Panc1 (cell line): ENCODE results near the gene RALGAPB. TPM values are rescaled to one million over a fixed set of nuclear protein-coding genes. Genes with fewer than 3 reads are reported as not detected.

Source experiments
- ATAC-seq: fragments of 200-7000 bp; cut with Tn5 transposase; 2 replicates; pipeline ENCODE4 v1.9.1; 2020; ENCODE audit warnings: mild to moderate bottlenecking, moderate library complexity
- BruUV-seq: library from RNA; stranded (reverse); fragments of 400-500 nt; replicated peaks from 2 replicates; lab custom pipeline; 2021; lab: Mats Ljungman, UMichigan
- CTCF ChIA-PET: fragments of 300-600 bp; sonication (Branson Sonifier 250); formaldehyde crosslinking; loops from one replicate; lab custom pipeline; 2022; ENCODE audit warnings: antibody characterized with exemption; lab: Charles Lee
- POLR2A ChIA-PET: fragments of 300-600 bp; sonication (Branson Sonifier 250); formaldehyde crosslinking; loops from one replicate; lab custom pipeline; 2022; ENCODE audit warnings: antibody characterized with exemption; lab: Charles Lee
- DNase-seq: peaks from one replicate; pipeline ENCODE4 v3.0.0-alpha.2; 2010; ENCODE audit warnings: low read depth, low spot score
- H3K27ac ChIP-seq: 2 replicates; pipeline ENCODE4 v1.5.1; 2011; ENCODE audit warnings: mild to moderate bottlenecking, low read length, inconsistent platforms
- H3K27me3 ChIP-seq: fragments of 200-500 bp; sonication (Bioruptor generic); 2 replicates; pipeline ENCODE4 v1.6.0; 2014; ENCODE audit warnings: low read length, inconsistent platforms; ENCODE audit not compliant: control insufficient read depth, insufficient read depth
- H3K36me3 ChIP-seq: fragments of 200-500 bp; sonication (Bioruptor generic); 2 replicates; pipeline ENCODE4 v1.5.1; 2014; ENCODE audit warnings: inconsistent platforms, mild to moderate bottlenecking, low read length, moderate library complexity; ENCODE audit not compliant: control insufficient read depth, insufficient read depth
- H3K4me1 ChIP-seq: 2 replicates; pipeline ENCODE4 v1.5.1; 2011; ENCODE audit warnings: inconsistent platforms, mild to moderate bottlenecking, low read length, moderate library complexity; ENCODE audit not compliant: control insufficient read depth, insufficient read depth
- H3K4me3 ChIP-seq, 2 experiments: 2 replicates each; pipeline ENCODE4 v1.5.1; 2011 to 2012; ENCODE audit warnings: low read depth in 2 of 2, low read length in 2 of 2, mild to moderate bottlenecking in 2 of 2, inconsistent platforms in 1 of 2, moderate library complexity in 1 of 2
- H3K9me3 ChIP-seq: fragments of 200-500 bp; sonication (Bioruptor generic); 2 replicates; pipeline ENCODE4 v1.5.1; 2014; ENCODE audit warnings: low read depth, mild to moderate bottlenecking, inconsistent platforms, low read length, moderate library complexity; ENCODE audit not compliant: control insufficient read depth, insufficient read depth
- CTCF ChIP-seq: fragments of 450-650 bp; IDR thresholded peaks from 2 replicates; pipeline ENCODE4 v1.5.1; 2017; ENCODE audit warnings: mild to moderate bottlenecking
- POLR2AphosphoS5 ChIP-seq: IDR thresholded peaks from 2 replicates; pipeline ENCODE4 v1.6.1; 2012; ENCODE audit warnings: mild to moderate bottlenecking, low read depth, low read length, moderate library complexity
- SIN3A ChIP-seq: IDR thresholded peaks from 2 replicates; pipeline ENCODE4 v1.6.1; 2012; ENCODE audit warnings: low read depth, mild to moderate bottlenecking, low read length, moderate library complexity, borderline replicate concordance; ENCODE audit not compliant: insufficient read depth
- TCF7L2 ChIP-seq: IDR thresholded peaks from 2 replicates; pipeline ENCODE4 v1.6.1; 2011; ENCODE audit warnings: mild to moderate bottlenecking, low read depth, low read length, inconsistent platforms
- in situ Hi-C: cut with HindIII; loops from 2 replicates; pipeline ENCODE4 v1.10.0; 2016; ENCODE audit warnings: low sequenced_read_pairs, low pct_unique_long_range_greater_than_20kb
- intact Hi-C: fragments of 100-400 bp; cut with micrococcal nuclease; formaldehyde crosslinking; loops from one replicate; pipeline ENCODE4 v1.10.0; 2022; ENCODE audit not compliant: unreplicated experiment
- total RNA-seq: library from RNA; stranded (reverse); gene quantifications from one replicate; pipeline ENCODE4 v1.2.1, GENCODE V29; 2021; ENCODE audit not compliant: unreplicated experiment
- TF ChIP-seq, protein P1 (sequence below), 2 experiments: IDR thresholded peaks; 2 replicates each; pipeline ENCODE4 v1.6.1; 2011 to 2012; ENCODE audit warnings: low read depth in 2 of 2, control low read depth in 1 of 2, low read length in 1 of 2, mild to moderate bottlenecking in 1 of 2, moderate library complexity in 1 of 2; ENCODE audit not compliant: insufficient read depth in 1 of 2

The RALGAPB gene
- total RNA-seq, 1 experiment from 2014 or later: 33.1 TPM

GRCh38 chr20:38583306-38583705 lies 110.7 kb downstream of the RALGAPB start:
- no TSS peak for BruUV-seq
- POLR2A ChIA-PET: no interaction called here

DNA sequence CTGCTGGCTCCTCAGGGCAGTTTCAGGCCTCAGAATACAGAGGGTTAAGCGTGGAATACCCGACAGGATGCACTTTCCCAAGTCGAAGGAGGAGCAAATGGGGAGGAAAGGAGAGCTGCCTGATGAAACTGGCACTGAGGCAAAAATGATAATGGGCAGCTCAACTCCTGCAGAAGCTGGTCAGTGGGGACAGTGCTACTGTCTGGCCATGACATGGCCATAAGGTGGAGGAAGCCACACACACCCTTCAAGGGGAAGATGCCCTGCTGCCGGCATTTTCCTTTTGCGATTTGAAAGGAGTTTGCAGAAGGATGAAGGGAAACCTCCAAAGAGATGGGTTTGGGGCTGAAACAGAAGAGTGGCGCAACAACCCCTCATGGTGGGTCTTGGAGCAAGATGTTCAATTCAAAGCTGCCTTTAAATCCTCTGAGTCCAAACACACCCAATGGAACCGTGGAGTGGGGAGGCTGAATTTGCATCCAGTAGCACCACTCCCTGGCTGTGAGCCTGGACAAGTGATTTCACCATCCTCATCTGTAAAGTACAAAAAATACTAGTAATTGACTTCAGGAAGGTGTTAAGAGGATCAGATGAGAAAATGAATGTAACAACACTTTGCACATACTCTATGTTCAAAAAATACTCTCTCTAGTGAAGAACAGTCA lies 111.6 kb downstream of the RALGAPB start:
- no peaks in the 10 kb centered on the region for H3K27me3 ChIP-seq
- no peaks in the 10 kb centered on the region for H3K9me3 ChIP-seq
- intact Hi-C loops: no loop called here
- in situ Hi-C loops: no loop called here
- no peaks in the 10 kb centered on the region for H3K4me1 ChIP-seq
- CTCF ChIA-PET: no interaction called here
- POLR2A ChIA-PET: no interaction called here
- no TSS peak for BruUV-seq
- no peak overlapping the region for H3K27ac ChIP-seq
- H3K4me3 ChIP-seq: no peak overlapping the region
- no peaks in the 10 kb centered on the region for H3K36me3 ChIP-seq
- TF ChIP-seq, protein P1, sequence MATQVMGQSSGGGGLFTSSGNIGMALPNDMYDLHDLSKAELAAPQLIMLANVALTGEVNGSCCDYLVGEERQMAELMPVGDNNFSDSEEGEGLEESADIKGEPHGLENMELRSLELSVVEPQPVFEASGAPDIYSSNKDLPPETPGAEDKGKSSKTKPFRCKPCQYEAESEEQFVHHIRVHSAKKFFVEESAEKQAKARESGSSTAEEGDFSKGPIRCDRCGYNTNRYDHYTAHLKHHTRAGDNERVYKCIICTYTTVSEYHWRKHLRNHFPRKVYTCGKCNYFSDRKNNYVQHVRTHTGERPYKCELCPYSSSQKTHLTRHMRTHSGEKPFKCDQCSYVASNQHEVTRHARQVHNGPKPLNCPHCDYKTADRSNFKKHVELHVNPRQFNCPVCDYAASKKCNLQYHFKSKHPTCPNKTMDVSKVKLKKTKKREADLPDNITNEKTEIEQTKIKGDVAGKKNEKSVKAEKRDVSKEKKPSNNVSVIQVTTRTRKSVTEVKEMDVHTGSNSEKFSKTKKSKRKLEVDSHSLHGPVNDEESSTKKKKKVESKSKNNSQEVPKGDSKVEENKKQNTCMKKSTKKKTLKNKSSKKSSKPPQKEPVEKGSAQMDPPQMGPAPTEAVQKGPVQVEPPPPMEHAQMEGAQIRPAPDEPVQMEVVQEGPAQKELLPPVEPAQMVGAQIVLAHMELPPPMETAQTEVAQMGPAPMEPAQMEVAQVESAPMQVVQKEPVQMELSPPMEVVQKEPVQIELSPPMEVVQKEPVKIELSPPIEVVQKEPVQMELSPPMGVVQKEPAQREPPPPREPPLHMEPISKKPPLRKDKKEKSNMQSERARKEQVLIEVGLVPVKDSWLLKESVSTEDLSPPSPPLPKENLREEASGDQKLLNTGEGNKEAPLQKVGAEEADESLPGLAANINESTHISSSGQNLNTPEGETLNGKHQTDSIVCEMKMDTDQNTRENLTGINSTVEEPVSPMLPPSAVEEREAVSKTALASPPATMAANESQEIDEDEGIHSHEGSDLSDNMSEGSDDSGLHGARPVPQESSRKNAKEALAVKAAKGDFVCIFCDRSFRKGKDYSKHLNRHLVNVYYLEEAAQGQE (IDR thresholded peaks at IDR 0.05; ENCODE audit: insufficient read depth in 1 of 2, low read depth in 2 of 2, low read length in 1 of 2): no peak
- no peak for TF ChIP-seq CTCF
- no peak for TF ChIP-seq TCF7L2
- no peak for TF ChIP-seq POLR2AphosphoS5
- TF ChIP-seq SIN3A: no peak
- DNase-seq: no peak
- ATAC-seq: no peak

More at GRCh38 chr20:38583306-38583705, 110.7 kb downstream of the RALGAPB start:
- CTCF ChIA-PET: no interaction called here
- no peaks in the 10 kb centered on the region for H3K36me3 ChIP-seq
- H3K27ac ChIP-seq: no peak overlapping the region
- no peak overlapping the region for H3K4me3 ChIP-seq
- DNase-seq: no peak
- no peaks in the 10 kb centered on the region for H3K4me1 ChIP-seq
- intact Hi-C loops: no loop called here
- H3K27me3 ChIP-seq: no peaks in the 10 kb centered on the region
- TF ChIP-seq, protein P1 (IDR thresholded peaks at IDR 0.05; ENCODE audit: insufficient read depth in 1 of 2, low read depth in 2 of 2, low read length in 1 of 2): no peak
- TF ChIP-seq SIN3A (no peak), TCF7L2 (no peak), POLR2AphosphoS5 (no peak), CTCF (no peak)
- no peak for ATAC-seq
- no peaks in the 10 kb centered on the region for H3K9me3 ChIP-seq
- in situ Hi-C loops: no loop called here
